ENCODE results near the gene ALDH5A1.

- TF ChIP-seq CTCF (conservative IDR thresholded peaks at IDR 0.05; ENCODE audit: low read length) (peak; percentile 95), EZH2phosphoT487 (IDR thresholded peaks at IDR 0.05; ENCODE audit: borderline replicate concordance, low read depth, low read length) (no peak)
Measured at GRCh38 chr6:24520929-24521546, 26.3 kb downstream of the ALDH5A1 start.

Data from OCI-LY7 (cell line).